Kidney capillary endothelial cell (primary cell): ENCODE results near the gene GPS1.

Experiments
- DNase-seq: peaks from one replicate; pipeline ENCODE4 v3.0.0-alpha.2; 2018; ENCODE audit warnings: low spot score

GPS1 gene

GRCh38 chr17:82103553-82104451 is 52.1 kb downstream of the GPS1 start:
- DNase-seq: no peak

- no peak for DNase-seq
Observed at GRCh38 chr17:82104797-82105416, 53.2 kb downstream of the GPS1 start.

- no peak for DNase-seq
Observed at GRCh38 chr17:82105417-82105881, 53.8 kb downstream of the GPS1 start.

GRCh38 chr17:82105882-82106687 is 54.4 kb downstream of the GPS1 start:
- DNase-seq: peak; percentile 78

- DNase-seq: no peak
Observed at GRCh38 chr17:82106688-82107305, 55.1 kb downstream of the GPS1 start.
